Right forelimb (tissue), 1 donor: ENCODE measurements around the gene RHBDF2.

Source experiments
- DNase-seq: peaks from one replicate; pipeline ENCODE4 v3.0.0-alpha.2; 2018

Gene RHBDF2

DNA sequence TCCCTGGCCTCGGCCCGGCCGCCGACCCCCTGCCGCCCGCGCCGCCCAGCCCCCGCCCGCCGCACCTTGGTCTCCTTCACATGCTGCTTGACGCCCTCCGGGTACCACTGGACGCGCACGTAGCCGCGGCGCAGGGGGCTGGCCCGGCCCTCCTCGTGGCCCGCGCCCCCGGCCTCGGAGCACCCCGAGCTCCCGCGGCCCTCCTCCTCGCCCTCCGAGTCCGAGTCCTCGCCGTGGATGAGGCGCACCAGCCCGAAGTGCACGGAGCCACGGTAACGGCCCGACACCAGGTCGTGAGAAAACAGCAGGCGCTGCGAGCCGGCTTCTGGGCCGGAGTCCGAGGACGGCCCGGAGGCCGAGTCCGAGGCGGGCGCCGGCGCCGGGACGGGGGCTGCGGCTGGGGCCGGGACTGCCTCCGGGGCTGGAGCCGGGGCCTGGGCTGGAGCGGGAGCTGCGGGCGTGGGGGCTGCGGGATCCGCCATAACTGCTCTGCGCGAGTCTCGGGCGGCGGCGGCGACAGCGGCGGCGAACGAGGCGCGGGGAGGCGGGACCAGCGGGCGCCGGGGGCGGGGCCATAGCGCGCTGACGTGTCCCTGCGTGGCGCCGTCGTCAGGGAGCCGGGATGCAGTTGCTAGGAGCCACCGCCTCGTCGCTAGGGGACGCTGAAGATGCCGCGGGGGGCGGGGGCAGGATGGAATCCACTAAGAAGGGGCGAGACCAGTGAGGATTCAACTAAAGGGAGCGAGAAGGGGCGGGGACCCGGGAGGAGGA is 48.4 kb downstream of the RHBDF2 start, which contains the start of gene UBE2O:
UBE2O (minus strand) TSS at position 493 of the 771 bp plus-strand sequence; CDS start at position 482, 11 bp downstream.
- DNase-seq: peak; percentile 90

DNA sequence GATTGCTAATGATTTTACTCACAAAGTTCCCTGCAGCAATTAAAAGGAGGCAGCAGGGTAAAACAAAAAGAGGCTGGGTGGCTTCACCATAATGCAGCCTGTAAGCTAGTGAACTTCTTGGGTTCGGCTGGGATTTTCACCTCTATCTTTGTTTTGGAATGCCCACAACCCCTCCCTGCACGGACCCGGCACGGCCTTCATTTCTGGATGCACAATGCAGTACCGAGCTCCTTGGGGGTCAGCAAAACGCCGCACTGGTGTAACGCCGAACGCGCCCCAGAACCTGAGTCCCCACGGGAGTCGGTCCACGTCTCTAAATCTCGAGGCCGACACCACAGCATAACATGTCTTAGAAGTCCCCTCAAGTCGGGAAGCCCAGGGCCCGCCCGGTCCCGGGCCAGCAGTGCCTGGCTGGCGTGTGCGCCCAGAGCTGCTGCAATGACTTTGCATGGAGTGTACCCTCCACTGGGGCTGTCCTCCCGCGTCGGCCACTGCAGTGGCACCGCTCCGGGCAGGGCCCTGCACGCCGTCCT is 49.0 kb downstream of the RHBDF2 start:
- no peak for DNase-seq

DNA sequence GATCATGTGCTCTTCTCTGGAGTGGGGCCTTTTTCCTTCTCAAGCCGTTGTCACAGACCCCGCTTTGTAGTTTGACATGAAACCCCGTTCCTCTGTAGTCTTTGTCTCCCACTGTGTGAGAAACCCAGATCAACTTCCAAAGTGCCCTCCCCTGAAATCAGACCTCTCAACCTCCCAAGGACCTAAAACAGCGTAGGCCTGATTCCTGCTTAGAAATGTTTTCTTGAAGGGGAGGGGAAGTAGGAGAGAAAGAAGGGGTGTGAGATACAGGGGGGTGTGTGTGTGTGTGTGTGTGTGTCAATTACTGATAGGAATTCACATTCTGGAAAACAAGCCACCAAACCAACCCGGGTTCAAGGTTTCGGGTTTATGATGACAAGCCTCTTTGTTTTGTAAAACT is 49.7 kb downstream of the RHBDF2 start:
- DNase-seq: no peak

DNA sequence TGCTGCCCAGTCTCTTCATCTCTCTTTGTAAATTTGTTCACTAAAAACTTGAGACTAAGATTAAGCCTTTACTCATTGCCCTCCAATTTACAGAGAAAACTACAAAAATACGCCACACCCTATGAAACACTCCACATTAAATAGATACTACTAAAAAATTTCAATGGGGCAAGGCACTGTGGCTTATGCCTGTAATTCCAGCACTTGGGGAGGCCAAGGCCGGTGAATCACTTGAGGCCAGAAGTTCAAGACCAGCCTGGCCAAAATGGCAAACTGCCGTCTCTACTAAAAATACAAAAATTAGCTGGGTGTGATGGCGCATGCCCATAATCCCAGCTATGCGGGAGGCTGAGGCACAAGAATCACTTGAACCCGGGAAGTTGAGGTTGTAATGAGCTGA is 52.1 kb downstream of the RHBDF2 start:
- DNase-seq: no peak

DNA sequence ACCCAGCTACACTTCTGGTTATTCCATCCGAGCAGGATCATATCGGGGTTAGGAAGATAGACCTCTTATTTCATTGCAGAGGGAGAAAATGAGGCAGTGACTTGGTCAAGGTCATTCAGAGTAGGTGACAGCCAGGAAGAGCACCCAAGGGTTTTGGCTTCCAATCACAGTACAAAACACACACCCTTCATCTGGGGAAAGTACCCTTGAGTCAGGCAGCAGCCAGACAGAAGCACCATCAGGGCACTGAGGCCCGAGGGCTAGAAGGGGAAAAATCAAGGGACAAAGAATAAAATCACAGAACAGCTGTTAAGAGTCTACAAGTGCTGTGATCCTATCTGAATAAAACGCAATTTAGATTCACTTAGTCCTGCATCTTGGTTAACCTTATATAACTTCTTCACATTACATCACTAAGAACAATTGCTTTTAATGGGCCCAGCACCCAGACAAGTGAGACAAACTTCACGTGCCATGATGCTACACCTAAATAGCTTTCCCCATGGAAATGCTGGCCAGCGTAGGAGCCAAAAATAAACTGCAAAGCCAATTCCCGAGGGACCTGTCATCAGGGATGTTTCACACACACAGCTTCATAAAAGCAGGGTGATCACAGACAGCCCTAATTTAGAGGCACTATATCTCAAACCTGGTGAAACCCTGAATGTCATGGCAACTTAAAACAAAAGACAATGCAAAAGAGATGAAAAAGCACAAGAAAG is 53.1 kb downstream of the RHBDF2 start:
- DNase-seq: no peak

DNA sequence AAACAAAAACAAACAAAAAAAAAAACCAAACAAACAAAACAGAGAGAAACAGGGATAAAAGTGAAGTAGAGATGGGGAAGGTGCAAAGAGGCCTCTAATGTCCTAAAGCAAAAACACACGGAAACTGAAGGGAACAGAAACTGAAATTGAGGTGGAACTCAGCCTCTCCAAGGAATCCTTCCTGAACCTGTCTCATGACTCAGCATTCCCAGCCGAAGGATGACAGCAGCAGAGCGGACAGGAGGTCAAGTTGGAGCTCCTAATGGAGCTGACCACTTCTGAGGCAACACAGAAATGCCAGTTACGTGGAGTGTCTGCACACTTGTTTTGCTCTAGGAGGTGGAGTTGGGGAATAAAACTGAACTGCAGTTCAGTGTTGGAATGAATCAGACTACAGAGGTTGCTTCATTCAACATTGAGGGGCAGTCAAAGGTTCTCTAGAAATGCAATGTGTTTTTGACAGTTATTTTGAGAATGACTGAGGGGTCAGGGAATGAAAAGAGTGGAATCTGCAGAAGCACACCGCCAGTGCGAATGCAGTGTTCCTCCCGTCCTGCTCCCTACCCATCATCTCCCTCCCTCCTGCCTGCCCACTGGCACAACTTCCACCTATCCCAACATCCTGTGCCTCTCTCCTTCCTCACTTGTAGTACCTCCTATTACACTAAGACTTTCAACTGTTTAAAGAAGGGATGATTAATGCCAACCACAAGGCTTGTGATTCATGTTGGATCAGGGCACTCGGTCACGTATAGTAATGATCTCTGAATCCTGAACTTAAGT is 54.6 kb downstream of the RHBDF2 start:
- no peak for DNase-seq

DNA sequence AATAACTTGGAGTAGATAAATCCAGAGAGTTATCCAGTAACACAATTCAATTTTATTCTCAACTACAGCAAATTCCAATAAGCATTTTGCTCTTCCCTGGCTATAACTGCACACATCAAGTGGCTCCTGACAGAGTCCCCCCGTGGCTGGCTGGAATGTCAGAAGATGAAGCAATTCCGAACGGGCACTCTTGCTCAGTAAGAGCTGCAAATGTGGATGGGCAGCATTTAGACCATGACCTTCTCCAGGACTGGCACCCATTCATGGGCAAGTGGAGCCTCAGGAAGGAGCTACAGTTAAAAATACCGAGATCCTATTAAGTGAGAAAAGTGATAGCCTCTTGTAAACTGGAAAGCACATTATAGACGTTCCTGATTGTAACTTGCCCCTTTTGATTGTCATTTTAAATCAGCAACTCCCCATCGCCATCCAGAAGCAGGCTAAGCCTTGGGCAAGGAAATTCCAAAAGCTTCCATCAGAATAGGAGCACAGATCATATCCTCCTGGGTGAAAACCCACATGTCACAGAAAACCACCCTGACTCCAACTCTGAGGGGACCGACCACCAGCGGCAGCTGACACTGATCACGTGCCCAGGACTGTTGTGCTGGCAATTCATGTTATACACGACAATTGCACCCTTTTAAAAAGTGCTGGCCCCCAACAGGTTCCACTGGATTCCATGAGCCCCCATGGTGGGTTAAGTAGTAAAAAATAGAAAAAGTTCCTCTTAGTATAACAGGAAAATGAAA is 55.4 kb downstream of the RHBDF2 start:
- DNase-seq: no peak

DNA sequence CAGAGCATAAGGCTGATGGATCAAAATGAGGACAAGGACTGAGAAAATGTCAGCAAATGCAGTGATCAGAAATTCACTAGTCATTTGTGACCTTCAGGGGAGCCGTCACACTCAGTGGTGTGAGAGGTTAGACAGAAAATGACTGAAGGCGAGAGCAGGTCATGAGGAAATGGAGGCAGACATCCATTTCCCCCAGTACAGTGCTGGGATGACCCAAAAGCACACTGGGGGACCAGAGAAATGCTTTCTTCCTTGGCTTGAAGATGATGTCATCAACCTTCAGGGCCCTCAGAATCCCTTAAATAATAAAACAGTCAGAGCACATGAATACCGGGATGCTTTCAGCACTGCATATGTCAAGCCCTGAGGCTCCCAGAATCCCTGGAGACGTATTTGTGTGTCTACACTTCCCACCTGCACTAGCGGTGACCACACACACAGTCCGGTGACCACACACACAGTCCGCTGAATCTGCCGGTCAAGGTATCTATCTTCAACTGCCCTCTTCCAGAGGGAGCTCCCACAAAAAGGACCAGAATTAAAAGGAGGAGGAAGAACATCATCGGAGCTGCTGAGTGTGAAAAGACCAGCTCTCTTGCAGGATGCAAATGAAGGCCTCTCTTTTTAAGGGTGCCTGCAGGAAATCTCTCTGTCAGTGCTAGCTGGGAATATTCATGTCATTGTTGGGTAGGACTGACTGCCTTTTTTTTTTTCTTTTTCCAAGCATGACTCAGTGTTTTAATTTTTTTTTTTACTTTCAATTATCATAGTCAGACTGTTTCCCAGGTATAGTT is 56.5 kb downstream of the RHBDF2 start:
- DNase-seq: no peak

DNA sequence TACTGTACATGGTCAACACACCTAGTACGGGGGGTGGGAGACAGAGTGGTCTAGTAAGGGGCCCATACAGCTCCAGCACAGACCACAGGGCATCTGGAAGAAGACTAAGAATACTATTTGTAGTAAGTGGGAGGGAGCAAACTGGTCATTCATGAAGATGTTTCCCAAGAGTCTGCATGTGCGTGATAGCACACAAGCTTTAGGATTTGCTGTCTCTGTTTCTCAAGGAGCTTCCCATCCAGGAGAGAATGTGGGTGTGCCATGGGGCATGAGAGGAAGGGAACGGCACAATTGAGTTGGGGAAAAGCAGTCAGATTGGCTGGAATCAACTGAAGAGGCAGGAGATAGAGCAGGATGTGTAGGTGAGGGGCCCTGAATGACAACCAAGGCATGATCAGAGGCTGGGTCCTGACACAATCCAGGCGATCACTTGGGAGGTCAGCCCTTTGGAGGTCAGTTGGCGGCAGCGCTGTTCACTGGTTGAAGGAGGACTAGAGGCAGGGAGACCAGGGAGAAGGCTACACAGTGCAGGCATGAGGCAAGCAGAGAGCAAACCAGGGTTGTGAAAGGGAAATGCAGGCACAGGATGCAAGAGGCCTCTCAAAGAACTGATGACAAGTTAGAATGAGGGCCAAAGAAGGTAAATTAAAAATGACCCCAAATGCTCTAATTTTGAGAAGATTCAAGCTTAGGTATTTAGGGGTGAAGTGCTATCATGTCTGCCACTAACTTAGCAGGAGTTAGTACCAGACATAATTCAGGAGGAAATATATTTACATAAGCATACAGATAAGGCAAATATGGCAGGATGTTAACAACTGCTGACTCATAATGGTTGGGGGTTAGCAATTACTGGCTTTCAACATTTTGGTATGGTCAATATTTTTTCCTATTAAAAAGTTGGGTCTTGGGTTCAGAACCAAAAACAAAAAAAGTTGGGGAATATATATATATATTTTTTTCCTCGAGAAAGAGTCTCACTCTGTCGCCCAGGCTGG is 58.6 kb downstream of the RHBDF2 start:
- DNase-seq: no peak

DNA sequence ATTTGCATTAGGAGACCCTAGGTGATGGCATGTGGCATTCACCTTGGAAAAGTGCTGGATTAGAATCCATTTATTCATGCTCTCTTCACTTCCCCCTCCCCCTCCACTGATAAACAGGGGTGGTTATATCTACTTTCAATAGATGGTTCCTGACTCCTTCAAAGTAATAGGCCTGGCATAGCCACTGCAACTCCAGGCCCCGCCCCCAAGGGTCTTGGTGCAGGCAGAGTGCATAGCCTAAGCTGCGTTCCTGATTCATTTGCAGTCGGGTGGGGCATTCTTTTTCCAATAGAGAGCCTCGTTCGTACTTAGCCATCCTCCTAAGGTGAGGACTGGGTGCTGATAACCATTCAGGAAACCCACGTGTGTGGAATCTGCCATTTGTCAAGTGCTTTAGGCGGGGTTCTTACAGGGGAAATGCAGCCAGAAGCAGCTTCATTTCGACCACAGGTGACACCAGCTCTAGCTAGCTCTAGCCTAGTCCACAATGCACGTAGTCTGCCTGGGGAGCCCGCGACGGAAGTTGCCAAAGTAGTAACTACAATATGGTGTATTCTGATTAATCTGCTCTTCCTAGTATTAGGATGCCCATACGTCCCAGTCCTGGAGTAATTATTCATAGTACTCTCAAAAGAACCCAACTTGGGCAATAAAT is 59.4 kb downstream of the RHBDF2 start:
- no peak for DNase-seq

DNA sequence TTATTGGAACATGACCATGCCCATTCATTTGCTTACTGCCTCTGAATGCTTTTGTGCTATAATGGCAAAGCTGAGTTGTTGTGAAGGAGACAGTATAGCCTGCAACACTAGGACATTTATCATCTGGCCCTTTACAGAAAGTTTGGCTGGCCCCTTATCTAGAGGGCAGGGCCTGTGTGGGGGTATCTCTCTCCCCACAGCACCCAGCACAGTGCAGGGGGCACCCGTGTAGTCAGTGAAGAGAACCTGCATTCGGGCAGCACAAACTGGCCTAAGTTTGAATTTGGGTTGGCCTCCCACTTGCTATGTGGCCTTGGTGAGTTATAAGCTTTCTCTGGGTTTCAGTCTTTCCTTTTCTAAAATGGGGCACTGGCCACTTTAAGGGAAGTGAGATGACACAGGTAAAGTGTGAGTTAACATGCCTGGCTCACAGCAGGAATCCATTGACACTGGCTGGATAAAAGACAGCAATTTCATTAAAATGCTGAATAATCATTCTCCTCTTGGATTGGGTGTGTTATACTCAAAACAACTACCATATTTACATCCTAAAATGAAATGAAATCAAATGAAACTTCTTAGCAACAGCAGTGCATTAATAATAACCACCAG is 60.4 kb downstream of the RHBDF2 start:
- no peak for DNase-seq

DNA sequence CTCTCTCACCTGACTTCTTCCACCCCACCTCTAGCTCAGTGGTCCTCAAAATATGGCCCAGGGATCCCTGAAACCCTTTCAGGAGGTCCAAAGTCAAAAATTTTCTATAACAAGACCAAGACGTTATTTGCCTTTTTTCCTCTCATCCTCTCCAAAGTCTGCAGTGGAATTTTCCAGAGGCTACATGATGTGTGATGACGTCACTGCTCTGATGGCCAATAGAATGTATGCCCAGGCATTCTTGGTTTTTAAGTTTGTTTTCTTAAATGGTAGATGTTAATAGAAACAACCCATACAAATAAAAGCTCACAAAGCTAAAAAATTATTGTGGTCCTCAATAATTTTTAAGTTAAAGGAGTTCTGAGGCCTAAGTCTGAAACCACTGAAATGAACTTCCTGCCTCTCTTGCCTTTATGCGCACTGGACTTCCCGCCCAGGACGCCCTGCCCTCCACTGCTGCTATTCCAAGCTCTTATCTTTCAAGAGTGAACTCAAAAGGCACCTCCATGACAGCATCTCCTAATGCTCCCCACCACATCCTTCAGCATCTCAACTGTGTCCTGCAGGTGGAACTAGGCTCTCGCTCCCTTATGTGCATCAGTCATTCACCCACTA is 61.8 kb downstream of the RHBDF2 start:
- DNase-seq: no peak

DNA sequence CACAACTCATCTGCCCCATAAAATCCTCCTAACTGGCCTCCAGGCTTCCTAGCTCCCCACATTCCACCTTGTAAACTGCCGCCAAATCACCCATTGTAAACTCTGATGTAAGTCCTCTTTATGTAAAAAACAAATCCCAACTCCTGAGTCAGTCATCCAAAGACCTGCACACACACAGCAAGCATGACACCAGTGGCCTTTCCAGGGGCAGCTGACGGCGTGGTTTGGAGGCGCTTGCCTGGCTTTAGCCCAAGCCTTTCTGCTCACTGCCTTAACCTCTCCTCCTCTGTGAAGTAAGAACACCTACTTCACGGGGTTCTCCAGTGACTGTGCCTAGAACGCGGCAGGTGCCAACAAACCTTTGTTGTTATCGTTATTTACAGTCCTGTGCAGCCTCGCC is 62.3 kb downstream of the RHBDF2 start:
- no peak for DNase-seq

DNA sequence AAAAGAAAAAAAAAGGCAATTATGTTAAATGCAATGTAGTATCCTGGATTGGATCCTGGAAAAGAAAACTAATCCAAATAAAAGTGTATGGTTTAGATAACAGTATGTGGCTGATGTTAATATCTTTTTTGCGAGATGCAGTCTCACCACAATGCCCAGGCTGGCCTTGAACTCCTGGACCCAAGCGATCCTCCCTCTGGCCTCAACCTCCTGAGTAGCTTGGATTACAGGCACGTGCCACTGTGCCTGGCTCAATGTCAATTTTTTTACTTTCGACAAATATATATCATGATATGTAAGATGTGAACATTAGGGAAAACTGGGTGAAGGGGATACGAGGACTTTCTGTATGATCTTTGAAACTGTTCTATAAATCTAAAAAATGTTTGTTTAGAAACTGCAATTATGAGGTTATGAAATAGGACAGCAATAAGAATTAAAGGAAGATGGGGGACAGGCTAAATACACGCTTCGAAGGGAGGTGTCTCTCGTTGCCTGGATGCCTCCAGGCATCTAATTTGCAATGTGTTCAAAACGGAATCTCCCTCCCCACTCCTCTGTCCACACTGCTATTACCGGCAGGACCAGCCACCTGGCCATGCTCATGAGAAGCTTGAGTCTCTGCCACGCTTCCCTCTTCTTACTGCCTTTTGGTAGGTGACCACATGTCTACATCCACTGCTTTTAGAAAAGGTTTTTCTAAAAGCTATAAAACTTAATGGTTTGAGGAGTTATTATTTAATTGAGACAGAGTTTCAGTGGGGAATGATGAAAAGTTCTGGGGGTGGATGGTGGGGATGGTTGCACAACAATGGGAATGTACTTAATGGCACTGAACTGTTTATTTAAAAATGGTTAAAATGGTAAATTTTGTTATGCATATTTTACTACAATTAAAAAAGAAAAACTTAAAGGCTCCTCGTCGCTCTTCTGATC is 63.5 kb downstream of the RHBDF2 start:
- DNase-seq: no peak

DNA sequence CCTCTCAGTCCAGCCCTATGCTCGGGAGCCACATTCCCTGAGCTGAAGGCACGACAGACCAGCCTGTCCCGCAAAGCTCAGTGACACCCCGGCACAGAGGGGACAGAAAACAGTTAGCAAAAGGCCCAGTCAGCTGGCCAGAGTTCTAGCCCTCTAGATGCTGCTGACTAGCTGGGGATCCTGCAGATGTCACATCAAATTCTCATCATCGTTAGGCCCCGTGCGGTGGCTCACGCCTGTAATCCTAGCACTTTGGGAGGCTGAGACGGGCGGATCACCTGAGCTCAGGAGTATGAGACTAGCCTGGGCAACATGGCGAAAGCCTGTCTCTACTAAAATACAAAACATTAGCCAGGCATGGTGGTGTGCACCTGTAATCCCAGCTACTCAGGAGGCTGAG is 65.5 kb downstream of the RHBDF2 start:
- no peak for DNase-seq

DNA sequence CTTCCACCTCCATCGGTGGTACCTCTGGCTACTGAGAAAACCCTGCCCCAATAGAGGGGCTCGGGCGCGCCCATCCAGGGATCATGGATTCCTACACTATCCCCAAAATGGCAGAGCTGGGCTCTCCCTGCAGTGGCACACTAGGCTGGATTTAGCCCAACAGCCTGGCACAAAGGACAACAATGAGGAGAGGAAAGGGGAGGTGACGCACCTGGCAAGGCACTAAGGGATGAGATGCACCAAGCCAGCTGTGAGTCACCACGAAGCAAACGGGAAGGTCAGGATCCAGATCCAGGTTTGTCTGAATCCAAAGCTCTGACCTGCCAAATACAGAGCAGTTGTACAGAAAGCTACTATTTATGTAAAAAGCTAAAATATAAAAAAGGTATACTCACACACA is 66.4 kb downstream of the RHBDF2 start:
- no peak for DNase-seq

DNA sequence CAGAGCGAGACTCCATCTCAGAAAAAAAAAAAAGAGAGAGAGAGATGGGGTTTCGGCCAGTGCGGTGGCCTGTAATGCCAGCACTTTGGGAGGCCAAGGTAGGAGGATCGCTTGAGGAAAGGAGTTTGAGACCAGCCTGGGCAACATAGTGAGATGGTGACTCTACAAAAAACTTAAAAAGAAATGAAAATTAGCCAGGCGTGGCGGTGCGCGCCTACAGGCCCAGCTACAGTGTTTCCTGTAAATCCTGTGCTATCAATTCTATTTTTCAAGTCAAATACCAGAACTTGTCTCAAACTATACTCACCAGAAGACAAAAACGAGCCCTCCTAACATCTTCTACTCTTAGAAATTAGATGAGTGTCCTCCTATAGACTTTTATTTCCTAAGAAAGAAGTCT is 67.5 kb downstream of the RHBDF2 start:
- DNase-seq: no peak
